Fibroblast of skin of abdomen (primary cell): ENCODE measurements around the gene PLCZ1.
"Not testable (repeated sequence)": the region's sequence is repeated elsewhere in the genome, so short reads cannot be mapped to it uniquely, and the experiment has no call there.

Source experiments
- DNase-seq: peaks from one replicate; pipeline ENCODE4 v3.0.0-alpha.2; 2013

The PLCZ1 gene

DNA sequence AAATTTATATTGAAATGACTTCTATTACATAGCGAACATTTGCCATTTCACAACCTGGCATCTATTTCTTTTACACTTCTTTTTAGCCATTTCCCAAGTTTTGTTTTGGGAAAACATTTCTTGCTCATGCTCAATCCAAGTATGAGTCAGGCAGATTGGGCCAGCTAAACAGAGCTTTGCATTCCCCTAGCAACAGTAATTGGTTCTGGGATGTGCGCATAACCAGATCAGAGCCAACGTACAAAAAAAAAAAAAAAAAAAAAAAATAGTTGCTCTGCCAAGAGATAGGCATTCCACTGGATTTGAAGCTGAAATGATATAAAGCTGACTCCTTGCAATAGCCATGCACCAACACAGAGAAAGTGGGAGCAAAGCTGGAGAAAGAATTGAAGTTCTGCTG lies 37.5 kb downstream of the PLCZ1 start:
- peak; percentile 63 for DNase-seq

DNA sequence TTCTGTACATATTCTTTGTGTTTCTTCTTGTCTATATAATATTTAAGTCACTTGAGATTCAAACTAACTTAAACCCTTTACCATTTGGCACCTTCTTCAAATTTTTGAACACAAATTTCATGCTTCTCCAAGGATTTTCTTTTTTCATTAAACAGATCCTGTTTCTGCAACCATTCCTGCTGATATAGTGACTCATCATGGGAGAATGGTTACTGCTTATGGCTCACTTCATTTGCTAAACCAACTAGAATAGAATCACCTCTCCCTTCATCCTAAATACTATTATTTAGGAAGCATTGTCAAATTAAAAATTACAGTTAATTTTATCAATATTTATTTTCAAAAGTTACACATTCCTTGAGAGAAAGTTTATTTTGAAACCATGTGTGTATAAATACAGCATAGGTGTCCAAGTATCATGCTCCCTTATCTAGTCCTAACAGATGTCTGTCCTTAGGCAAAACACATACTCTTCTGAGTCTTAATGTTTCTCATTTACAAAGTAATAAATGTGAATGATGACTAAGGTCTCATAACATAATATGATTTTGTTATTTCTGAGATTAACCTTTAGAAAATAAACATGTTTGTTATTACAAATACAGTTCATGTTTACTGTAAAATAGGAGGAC lies 40.7 kb downstream of the PLCZ1 start:
- DNase-seq, result peak; percentile 53

DNA sequence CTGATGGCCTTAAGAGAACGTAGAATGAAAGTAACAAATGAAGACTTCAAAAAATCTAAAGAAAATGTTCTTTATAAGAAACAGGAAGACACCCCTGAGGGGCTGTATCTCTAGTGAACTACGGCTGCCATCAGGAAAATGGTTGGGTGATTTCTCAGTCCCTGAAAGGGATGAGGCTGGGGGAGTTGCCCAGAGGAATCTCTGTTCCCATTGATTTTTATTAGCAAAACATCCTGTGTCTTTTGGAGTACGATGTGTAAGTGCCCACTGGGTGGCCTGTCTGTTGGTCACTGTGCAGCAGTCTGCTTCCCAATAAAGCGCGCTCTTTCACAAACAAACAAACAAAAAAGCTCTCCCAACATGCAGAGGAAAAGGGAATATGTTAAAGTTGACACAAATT lies 43.8 kb downstream of the PLCZ1 start:
- DNase-seq, result not testable (repeated sequence)

- DNase-seq, result peak; percentile 70
Measured at GRCh38 chr12:18690653-18691052, 47.2 kb downstream of the PLCZ1 start.

GRCh38 chr12:18689771-18690170 lies 48.0 kb downstream of the PLCZ1 start:
- no peak for DNase-seq

GRCh38 chr12:18684430-18684829 lies 53.4 kb downstream of the PLCZ1 start:
- peak; percentile 39 for DNase-seq

GRCh38 chr12:18683327-18684013 lies 54.3 kb downstream of the PLCZ1 start:
- peak; percentile 61 for DNase-seq

DNA sequence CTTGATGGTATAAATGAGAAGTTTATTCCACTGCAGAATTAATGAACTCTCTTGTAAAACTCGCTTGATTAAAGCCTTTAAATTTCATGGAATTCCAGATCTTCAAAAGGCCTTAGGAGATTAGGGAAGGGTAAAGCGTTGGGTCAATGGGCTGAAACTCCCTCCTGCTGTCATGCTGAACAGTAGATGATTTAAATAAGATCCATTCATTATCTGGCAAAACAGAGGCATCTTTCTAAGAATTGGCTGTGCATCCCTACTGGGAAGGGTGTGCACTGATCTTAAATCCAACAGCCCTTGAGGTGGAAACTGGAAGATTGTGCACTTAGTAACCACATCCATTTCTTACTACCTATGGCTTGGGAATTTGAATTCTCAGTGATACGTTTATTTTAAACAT lies 56.0 kb downstream of the PLCZ1 start:
- no peak for DNase-seq

DNA sequence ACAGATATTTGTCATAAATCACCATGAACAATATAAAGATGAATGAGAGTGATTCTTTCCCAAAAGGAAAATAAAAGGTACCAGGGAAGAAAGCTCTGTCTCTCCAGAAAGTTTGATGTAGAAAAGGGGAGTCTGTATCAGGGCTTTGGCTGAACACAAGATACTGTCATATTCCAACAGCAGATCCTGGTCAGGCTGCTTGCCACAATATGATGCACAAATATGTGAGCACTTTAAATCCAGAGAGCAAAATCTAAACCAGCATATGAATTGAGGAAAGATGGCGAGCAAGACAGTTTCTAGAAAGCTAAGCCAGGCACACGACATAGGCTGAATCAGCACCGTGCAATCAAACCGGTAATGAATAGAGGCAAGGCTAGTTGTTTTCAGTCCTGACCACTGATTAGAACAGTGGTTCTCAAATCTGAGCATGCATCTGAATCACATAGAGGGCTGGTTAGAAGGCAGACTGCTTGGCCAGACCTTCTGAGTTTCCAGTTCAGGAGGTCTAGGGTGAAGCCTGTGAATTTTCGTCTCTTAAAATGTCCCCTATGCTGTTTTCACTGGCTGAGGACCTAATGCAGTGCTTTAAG lies 60.7 kb downstream of the PLCZ1 start:
- DNase-seq, result peak; percentile 20

DNA sequence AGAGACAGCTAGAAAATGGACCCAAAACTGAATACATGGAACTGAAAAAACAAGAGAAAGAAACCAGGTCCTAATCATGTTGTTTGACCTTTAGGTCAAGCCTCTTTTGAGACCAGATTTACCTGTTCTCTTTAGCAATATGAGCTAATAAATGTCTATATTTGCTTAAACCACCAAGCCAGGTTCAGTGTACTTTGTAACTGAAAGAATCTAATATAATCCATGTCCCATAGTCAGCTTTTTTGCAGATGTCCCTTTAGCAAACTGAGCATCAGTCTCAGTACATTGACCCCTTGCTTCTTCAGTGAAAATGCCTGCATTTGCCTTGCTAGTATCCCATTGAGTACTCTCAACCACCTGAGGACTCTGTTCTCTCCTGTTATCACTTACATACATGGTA lies 61.7 kb downstream of the PLCZ1 start:
- DNase-seq, result no peak

DNA sequence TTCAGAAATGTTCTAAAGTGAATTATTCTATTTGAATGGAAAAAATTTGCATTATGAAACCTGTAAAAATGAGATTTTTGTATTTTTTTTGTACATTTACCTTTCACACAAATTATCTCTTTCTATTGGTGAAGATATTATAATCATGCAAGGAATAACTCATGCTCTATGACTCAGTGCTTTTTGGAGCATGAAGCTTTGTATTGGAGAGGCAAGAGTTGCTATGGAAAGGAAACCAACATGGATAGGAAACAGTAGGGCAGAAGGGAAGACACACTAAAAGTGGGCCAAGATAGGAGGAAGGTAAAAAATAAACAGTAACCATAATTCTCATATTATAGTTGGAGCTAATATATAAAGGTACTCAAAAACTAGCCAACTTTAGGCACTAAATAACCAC lies 79.0 kb downstream of the PLCZ1 start:
- no peak for DNase-seq

GRCh38 chr12:18658179-18658578 lies 79.6 kb downstream of the PLCZ1 start:
- no peak for DNase-seq

DNA sequence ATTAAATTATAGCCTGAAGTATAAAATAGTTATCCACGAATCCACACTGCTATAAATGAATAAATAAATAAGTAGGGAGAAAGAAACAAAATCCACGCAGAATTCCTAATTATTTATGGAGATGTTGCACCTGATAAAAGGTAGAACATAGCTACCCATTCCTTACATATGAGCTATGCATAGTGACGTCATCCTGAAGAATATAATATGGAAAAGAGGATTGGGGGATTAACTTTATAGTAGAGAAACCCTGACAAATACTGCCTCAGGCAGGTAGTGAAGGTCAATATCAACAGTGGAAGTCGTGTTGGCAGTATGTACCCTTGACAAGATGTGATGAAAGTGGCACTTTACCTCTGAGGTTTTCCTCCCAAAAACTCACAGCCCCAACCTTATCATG lies 82.5 kb downstream of the PLCZ1 start:
- DNase-seq, result no peak

DNA sequence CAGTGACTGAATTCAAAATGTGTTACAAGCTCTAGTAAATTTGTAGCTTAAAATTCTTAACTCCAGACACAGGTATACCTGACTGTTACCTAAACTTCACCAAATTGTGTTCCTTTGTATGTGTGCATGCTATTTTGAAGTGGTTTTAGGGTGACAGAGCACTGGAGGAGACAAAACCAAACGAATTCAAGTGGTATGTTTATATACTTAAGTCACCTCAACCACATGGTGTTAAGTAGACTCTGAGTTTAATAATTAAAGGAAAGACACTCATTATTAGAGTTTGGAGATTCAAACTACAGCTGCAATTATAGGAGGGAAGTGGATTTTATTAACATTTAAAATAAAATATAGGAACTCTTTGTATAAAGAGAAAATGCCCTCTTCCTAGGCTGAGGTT lies 84.3 kb downstream of the PLCZ1 start:
- no peak for DNase-seq

GRCh38 chr12:18652596-18652995 lies 85.2 kb downstream of the PLCZ1 start:
- no peak for DNase-seq

- no peak for DNase-seq
Measured at GRCh38 chr12:18651525-18651924, 86.3 kb downstream of the PLCZ1 start.

- DNase-seq, result no peak
Measured at GRCh38 chr12:18646286-18646890, 91.4 kb downstream of the PLCZ1 start.

DNA sequence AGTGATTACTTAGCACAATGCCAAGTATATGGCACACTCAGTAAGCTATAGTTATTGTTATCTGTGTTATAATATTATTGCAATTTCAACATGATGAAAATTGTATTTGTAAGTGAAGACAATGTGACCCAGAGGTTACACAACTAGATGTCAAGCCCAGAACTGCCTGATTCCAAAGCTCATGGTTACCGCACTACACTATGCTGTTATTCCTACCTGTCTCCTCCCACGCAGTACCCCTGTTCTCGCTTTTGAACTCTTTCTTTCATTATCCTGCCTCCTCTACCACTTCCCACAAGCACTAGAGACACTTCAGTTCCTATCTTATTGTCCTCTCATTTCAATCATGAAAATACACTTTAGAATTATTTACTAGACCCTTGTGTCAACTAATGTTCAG lies 93.2 kb downstream of the PLCZ1 start:
- no peak for DNase-seq

DNA sequence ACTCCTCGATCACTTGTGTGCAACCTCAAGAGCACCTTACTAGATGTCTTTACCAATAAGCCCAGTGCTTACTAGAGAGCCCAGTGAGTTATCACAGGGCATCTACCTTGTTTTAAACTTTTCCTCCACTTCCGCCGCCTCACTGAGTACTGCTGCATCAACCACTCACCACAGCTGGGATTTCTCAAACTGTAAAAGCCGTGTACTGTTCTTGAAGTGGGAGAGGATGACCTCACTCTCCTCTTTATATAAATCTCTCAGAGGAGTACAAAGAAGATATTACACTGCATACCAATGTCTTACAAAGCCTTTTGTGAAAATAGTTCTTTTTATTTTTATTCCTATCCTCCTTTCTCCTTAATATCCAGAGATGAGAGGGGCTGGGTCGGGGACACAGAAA lies 94.1 kb downstream of the PLCZ1 start:
- DNase-seq, result peak; percentile 74

DNA sequence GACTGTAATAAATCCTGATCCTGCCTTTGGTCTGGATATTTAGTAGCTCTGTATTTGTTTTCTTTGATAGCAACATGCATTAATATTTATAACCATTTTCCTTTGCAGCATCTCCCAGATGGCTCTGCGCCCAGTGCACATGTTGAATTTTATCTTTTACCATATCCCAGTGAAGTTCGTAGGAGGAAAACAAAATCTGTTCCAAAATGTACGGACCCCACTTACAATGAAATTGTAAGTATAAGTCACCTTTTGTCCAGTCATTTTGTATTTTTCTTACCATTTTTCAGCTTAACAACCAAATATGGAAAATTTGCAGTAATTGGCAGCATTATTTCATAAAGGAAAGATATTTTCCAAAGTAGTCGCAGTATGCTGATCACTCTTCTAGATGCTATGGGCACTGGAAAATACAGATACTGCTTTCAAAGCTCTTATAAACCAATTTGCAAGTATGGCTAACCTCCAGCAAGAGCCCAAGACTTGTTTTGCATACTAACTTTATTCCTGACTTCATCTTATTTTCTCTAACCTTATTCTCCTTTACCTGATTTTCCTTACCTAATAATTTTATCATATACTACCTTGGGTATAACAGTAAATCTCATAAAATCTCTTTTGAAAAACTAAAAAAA lies 97.4 kb downstream of the PLCZ1 start:
- DNase-seq, result no peak

DNA sequence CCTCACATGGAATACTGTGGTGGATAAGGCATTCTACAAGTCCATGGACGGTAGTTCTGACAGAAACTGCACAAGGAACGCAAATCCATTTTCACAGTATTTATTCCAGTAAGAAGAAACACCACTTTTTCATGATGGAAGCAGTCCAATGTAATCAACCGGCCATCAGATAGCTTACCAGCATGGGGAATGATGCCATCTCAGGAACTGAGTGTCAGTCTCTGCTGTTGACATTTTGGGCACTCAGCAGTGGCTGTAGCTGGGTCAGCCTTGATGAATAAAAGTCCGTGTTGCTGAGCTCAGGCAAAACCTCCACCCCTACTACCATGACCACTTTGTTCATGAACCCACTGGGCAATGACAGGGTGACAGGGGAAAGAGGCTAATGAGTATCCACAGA lies 103.4 kb downstream of the PLCZ1 start:
- no peak for DNase-seq
